Peyer's patch (tissue), 4 donors: ENCODE data around the gene ASRGL1.

Experiments
- CTCF ChIP-seq, 6 experiments: fragments of 450-650 bp in 4 of 6; fragments of 200-600 bp in 2 of 6; sonication (generic) in 1 of 6; IDR thresholded peaks; one replicate each; pipeline ENCODE4 v1.5.1; 2017 to 2019; ENCODE audit warnings: antibody characterized with exemption in 6 of 6, mild to moderate bottlenecking in 3 of 6, moderate library complexity in 1 of 6
- POLR2A ChIP-seq, 2 donors: fragments of 450-650 bp; IDR thresholded peaks; one replicate each; pipeline ENCODE4 v1.5.1; 2017; ENCODE audit warnings: antibody characterized with exemption in 2 of 2, mild to moderate bottlenecking in 2 of 2, moderate library complexity in 2 of 2

- TF ChIP-seq CTCF (IDR thresholded peaks at IDR 0.05) (no peak), POLR2A (IDR thresholded peaks at IDR 0.05) (no peak)
Measured at GRCh38 chr11:62410972-62411371, 73.7 kb downstream of the ASRGL1 start.
